Transverse colon (tissue), 4 donors: ENCODE data around the gene SEC31A.

ENCODE experiments used
- POLR2A ChIP-seq: fragments of 450-650 bp; IDR thresholded peaks from one replicate; pipeline ENCODE4 v1.6.1; 2016; ENCODE audit warnings: antibody characterized with exemption, mild to moderate bottlenecking, moderate library complexity
- POLR2AphosphoS5 ChIP-seq, 3 donors: sonication (generic); formaldehyde crosslinking; IDR thresholded peaks; one replicate each; pipeline ENCODE4 v1.6.1; 2016; ENCODE audit warnings: antibody characterized with exemption in 3 of 3
- TF ChIP-seq, protein P1 (sequence below), 5 experiments: fragments of 200-600 bp in 3 of 5; fragments of 450-650 bp in 2 of 5; sonication (generic) in 3 of 5; IDR thresholded peaks; 1 replicate in 2 of 5; 2 replicates in 3 of 5; pipeline ENCODE4 v1.5.1; 2016 to 2017; ENCODE audit warnings: antibody characterized with exemption in 5 of 5, inconsistent platforms in 3 of 5, mild to moderate bottlenecking in 2 of 5, moderate library complexity in 1 of 5

DNA sequence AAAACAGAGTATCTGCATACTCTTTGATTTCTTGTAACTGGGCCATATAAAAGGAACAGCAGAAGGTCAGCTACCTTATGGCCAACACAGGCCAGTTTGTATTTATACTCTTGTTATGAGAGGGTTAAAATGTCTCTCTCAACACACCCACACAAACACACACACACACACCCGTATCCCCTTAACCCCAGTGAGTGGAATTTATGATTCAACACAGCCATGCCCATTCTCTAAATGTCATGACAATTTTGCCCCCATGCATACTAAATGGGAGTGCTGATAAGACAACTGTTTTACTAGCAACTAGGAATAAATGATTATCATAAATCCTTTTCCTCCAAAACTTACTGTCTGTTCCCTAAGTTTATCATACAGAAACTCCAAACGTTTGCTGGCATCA lies 70.3 kb downstream of the SEC31A start:
- TF ChIP-seq, protein P1, sequence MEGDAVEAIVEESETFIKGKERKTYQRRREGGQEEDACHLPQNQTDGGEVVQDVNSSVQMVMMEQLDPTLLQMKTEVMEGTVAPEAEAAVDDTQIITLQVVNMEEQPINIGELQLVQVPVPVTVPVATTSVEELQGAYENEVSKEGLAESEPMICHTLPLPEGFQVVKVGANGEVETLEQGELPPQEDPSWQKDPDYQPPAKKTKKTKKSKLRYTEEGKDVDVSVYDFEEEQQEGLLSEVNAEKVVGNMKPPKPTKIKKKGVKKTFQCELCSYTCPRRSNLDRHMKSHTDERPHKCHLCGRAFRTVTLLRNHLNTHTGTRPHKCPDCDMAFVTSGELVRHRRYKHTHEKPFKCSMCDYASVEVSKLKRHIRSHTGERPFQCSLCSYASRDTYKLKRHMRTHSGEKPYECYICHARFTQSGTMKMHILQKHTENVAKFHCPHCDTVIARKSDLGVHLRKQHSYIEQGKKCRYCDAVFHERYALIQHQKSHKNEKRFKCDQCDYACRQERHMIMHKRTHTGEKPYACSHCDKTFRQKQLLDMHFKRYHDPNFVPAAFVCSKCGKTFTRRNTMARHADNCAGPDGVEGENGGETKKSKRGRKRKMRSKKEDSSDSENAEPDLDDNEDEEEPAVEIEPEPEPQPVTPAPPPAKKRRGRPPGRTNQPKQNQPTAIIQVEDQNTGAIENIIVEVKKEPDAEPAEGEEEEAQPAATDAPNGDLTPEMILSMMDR (IDR thresholded peaks at IDR 0.05): no peak
- TF ChIP-seq POLR2A (no peak), POLR2AphosphoS5 (IDR thresholded peaks at IDR 0.05) (no peak)
